Osteoblast (primary cell): Measurements from ENCODE around the gene MFRP. TPM values are rescaled to one million over a fixed set of nuclear protein-coding genes. Genes with fewer than 3 reads are reported as not detected.
A peak's percentile ranks its signal among the peaks of the same experiment; 100 is the strongest.

Experiments
- DNase-seq: peaks from one replicate; pipeline ENCODE4 v3.0.0; 2011; ENCODE audit warnings: low spot score, mixed read lengths; ENCODE audit not compliant: insufficient read length; ENCODE audit errors: missing footprints
- H2AFZ ChIP-seq: 2 replicates; pipeline ENCODE4 v1.6.0; 2011; ENCODE audit warnings: mild to moderate bottlenecking, low read length
- H3K27ac ChIP-seq: 2 replicates; pipeline ENCODE4 v1.5.1; 2011; ENCODE audit warnings: mild to moderate bottlenecking, low read depth, low read length, moderate library complexity
- H3K27me3 ChIP-seq: 2 replicates; pipeline ENCODE4 v1.6.0; 2012; ENCODE audit warnings: mild to moderate bottlenecking, control low read depth, inconsistent platforms, low read length, moderate library complexity; ENCODE audit not compliant: insufficient read depth
- H3K36me3 ChIP-seq: 2 replicates; pipeline ENCODE4 v1.5.1; 2011; ENCODE audit warnings: mild to moderate bottlenecking, low read length, control low read depth, moderate library complexity; ENCODE audit not compliant: insufficient read depth
- H3K4me1 ChIP-seq: 2 replicates; pipeline ENCODE4 v1.5.1; 2011; ENCODE audit warnings: mild to moderate bottlenecking, low read length, control low read depth, moderate library complexity; ENCODE audit not compliant: insufficient read depth
- H3K4me2 ChIP-seq: 2 replicates; pipeline ENCODE4 v1.6.0; 2011; ENCODE audit warnings: mild to moderate bottlenecking, low read length; ENCODE audit not compliant: insufficient read depth
- H3K4me3 ChIP-seq: fragments of 200-600 bp; sonication (generic); 3 replicates; pipeline ENCODE4 v1.5.1; 2012; ENCODE audit warnings: mild to moderate bottlenecking, low read length, inconsistent platforms; ENCODE audit not compliant: insufficient read depth
- H3K79me2 ChIP-seq: 2 replicates; pipeline ENCODE4 v1.6.0; 2012; ENCODE audit warnings: mild to moderate bottlenecking, low read length, control low read depth, inconsistent platforms; ENCODE audit not compliant: insufficient read depth
- H3K9me3 ChIP-seq: 2 replicates; pipeline ENCODE4 v1.5.1; 2011; ENCODE audit warnings: low read depth, low read length, control low read depth
- H4K20me1 ChIP-seq: 2 replicates; pipeline ENCODE4 v1.6.0; 2012; ENCODE audit warnings: mild to moderate bottlenecking, low read length, control low read depth; ENCODE audit not compliant: insufficient read depth
- total RNA-seq: library from RNA; depleted of rRNA; stranded (reverse); fragments of >200 nt; gene quantifications from 2 replicates; pipeline ENCODE4 v1.2.3, GENCODE V29; 2012
- TF ChIP-seq, protein P1 (sequence below): IDR thresholded peaks from 2 replicates; pipeline ENCODE4 v1.5.1; 2011; ENCODE audit warnings: mild to moderate bottlenecking, low read depth, low read length, moderate library complexity; ENCODE audit errors: extremely low read depth

Gene MFRP
- total RNA-seq, 1 donor, result not detected

DNA sequence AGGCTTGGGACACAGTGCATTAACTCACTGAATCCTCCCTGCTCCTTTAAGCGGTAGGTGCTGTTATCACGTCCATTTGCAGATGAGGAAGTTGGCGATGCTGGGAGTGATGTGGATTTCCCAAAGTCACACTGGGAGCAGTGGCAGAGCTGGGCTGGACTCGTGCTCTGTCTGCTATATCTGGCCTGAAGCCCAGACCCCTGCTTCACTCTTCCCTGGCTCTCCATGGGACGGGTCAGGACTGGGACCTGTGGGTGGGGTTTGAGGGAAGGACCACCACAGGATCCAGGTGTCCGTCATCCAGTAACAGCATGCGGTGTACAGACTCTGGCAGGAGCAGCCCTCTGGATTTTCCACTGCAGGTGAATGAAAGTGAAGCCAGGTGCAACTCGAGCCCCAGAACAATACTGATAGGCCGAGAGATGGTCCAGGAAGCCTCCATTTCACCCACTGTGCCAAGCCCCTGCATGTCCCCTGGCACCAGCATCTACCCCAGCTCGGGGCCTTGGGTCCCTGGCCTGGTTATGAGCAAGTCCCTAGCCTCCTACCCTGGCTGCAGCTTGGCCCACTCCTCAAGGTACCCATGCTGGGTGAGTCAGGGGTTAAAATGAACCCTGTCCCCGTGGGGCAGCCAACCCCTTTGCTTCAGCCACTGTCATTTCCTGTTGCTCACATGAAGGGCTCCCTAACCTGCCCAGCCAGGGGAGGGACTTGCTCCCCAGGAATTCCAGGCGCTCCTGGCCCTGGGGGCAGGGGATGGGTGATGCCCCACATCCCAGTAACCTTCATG is 30.8 kb upstream of the MFRP start:
- H3K4me3 ChIP-seq, result no peak overlapping the region
- TF ChIP-seq, protein P1, sequence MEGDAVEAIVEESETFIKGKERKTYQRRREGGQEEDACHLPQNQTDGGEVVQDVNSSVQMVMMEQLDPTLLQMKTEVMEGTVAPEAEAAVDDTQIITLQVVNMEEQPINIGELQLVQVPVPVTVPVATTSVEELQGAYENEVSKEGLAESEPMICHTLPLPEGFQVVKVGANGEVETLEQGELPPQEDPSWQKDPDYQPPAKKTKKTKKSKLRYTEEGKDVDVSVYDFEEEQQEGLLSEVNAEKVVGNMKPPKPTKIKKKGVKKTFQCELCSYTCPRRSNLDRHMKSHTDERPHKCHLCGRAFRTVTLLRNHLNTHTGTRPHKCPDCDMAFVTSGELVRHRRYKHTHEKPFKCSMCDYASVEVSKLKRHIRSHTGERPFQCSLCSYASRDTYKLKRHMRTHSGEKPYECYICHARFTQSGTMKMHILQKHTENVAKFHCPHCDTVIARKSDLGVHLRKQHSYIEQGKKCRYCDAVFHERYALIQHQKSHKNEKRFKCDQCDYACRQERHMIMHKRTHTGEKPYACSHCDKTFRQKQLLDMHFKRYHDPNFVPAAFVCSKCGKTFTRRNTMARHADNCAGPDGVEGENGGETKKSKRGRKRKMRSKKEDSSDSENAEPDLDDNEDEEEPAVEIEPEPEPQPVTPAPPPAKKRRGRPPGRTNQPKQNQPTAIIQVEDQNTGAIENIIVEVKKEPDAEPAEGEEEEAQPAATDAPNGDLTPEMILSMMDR, result no peak
- peak overlapping the region; percentile 40 for H3K27ac ChIP-seq
- peaks cover 41% of the 10 kb centered on the region for H3K4me1 ChIP-seq
- H3K79me2 ChIP-seq, result no peaks in the 10 kb centered on the region
- no peak for DNase-seq
- no peak overlapping the region for H2AFZ ChIP-seq
- no peaks in the 10 kb centered on the region for H4K20me1 ChIP-seq
- H3K9me3 ChIP-seq, result no peaks in the 10 kb centered on the region
- no peaks in the 10 kb centered on the region for H3K36me3 ChIP-seq
- H3K4me2 ChIP-seq, result no peak overlapping the region
- no peaks in the 10 kb centered on the region for H3K27me3 ChIP-seq

DNA sequence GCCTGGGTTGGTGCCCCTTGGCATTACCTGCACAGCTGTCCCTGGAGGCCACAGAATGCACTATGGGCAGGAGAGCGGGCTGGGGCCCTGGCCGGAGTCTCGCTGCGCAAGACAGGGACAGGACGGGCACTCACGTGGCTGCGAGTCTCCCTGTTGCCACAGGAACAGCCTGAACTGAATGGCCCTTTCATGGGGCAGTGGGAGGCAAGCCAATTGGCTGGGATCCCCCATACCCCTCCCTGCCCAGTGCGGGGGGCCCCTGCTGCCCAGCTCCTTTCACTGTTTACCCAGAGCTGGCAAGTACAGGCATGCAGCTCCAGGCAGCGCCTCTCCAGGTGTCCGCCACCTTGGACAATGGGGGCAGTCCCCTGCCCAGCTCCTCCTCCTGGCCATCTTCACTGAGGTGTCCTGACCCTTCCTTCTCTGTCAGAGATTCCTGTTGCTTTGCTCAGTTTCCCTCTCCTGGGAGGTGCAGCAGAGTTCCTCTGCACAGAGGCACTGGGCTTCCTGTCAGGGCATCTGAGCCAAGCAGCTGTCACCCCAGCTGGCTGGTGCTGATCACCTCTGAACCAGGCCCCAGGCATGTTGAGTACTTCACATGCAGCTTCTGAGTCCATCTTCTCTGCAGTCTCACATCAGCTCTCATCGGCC is 29.8 kb upstream of the MFRP start:
- Histone ChIP-seq H3K9me3 (no peaks in the 10 kb centered on the region), H3K4me2 (peak overlapping the region; percentile 6), H3K4me1 (peaks cover 41% of the 10 kb centered on the region), H3K36me3 (no peaks in the 10 kb centered on the region), H3K27me3 (no peaks in the 10 kb centered on the region), H2AFZ (peak overlapping the region; percentile 5), H3K27ac (peak overlapping the region; percentile 57), H4K20me1 (no peaks in the 10 kb centered on the region), H3K79me2 (no peaks in the 10 kb centered on the region), H3K4me3 (no peak overlapping the region)
- TF ChIP-seq, protein P1, result no peak
- DNase-seq, result no peak

DNA sequence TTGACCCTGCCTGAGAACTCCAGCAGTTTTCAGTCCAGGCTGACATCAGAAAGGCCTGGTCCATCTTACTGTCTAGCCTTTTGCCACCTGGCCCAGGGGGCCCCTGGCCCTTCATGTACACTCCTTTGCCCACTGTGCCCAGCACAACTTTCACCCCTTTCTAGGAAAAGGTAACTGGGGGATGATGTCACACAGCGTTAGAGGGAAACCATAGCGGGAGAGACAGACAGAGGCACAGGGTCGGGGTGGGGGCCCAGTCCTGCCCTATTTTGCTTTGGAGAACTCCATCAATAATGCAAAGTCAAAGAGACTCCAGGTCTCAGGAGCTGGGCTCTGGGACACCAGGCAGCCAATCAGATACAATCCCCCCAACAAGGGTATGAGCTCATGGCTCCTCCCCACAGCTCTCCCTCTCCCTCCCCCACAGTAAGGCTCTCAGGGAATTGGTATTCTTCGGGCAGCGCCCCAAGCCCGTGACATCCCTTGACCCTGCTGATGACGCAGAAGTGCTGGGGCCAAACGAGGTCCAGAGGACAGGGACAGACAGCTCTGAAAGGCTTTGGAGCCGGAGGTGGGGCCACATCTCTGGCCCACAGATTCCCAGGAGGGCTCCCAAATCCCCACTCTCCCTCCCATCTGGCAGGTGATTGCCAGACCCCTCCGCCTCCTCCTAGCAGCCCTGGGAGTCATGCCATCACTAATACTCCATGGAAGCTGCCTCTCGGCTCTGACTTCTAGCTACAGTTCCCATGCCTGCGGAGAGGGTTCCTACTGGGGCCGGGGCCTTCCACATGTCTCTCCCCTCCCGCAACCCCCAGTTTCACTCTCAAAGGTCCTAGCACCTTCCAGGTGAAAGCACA is 29.1 kb upstream of the MFRP start:
- peak overlapping the region; percentile 70 for H2AFZ ChIP-seq
- peak; percentile 92 for DNase-seq
- no peaks in the 10 kb centered on the region for H3K9me3 ChIP-seq
- no peaks in the 10 kb centered on the region for H4K20me1 ChIP-seq
- no peak overlapping the region for H3K4me3 ChIP-seq
- peak overlapping the region; percentile 6 for H3K4me2 ChIP-seq
- H3K79me2 ChIP-seq, result no peaks in the 10 kb centered on the region
- TF ChIP-seq, protein P1, result no peak
- no peaks in the 10 kb centered on the region for H3K36me3 ChIP-seq
- no peaks in the 10 kb centered on the region for H3K27me3 ChIP-seq
- peaks cover 38% of the 10 kb centered on the region for H3K4me1 ChIP-seq
- peak overlapping the region; percentile 57 for H3K27ac ChIP-seq
